ENCODE data around the gene WWTR1. TPM values are rescaled to one million over a fixed set of nuclear protein-coding genes. Genes with fewer than 3 reads are reported as not detected.

Gene WWTR1
- total and polyA plus RNA-seq, 2 of the 8 experiments (the other 6 are each of a cell fraction or from before 2014, with no cell fraction given), result 15.7 to 18.6 TPM

DNA sequence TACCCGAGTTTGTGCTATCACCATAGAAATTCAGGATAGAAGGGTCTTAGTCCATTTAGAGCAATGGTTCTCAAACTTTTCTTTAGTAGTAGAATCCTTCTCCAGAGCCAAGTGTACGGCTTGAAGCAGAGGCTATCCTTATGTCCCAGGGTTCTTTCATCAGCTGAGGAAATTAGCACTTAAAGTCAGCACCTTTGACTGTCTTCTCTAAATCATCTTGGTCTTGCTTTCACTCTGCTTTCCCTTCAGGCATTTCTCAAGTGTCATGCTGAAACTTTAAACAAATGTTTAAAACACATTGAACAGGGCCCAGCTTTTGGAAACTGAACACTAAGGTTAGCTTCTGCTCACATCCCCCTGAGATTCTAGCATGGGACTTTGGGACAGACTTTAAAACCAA lies 105.1 kb downstream of the WWTR1 start:
- no peaks in the 10 kb centered on the region for H3K79me2 ChIP-seq (ENCODE audit: control insufficient read depth in 1 of 2, insufficient read depth in 2 of 2, low read length in 2 of 2)
- CTCF ChIA-PET (ENCODE audit: partially characterized antibody), result interaction anchor here (2.0 to 3.2 kb wide), 3 partner anchors 17 to 214 kb away, joined by 4 to 11 read pairs (median 10); no protein-coding TSS in a partner anchor
- TF ChIP-seq MAFK (IDR thresholded peaks at IDR 0.05; ENCODE audit: low read depth, low read length) (no peak), GTF2F1 (IDR thresholded peaks at IDR 0.05; ENCODE audit: borderline replicate concordance, low read depth, low read length) (no peak), POLR2A (IDR thresholded peaks at IDR 0.05; ENCODE audit: control extremely low read depth in 1 of 2, low read depth in 2 of 2, low read length in 2 of 2) (no peak), SAP30 (IDR thresholded peaks at IDR 0.05; ENCODE audit: insufficient read depth, insufficient replicate concordance, low read length) (no peak), BCL11A (IDR thresholded peaks at IDR 0.05; ENCODE audit: low read depth in 2 of 2, low read length in 2 of 2) (no peak), NRF1 (IDR thresholded peaks at IDR 0.05; ENCODE audit: low read depth, low read length) (no peak), RBBP5 (IDR thresholded peaks at IDR 0.05; ENCODE audit: borderline replicate concordance, low read depth, low read length) (no peak), SRF (IDR thresholded peaks at IDR 0.05; ENCODE audit: low read depth, low read length) (no peak), BRCA1 (IDR thresholded peaks at IDR 0.05; ENCODE audit: low read depth, low read length) (no peak), EZH2 (IDR thresholded peaks at IDR 0.05; ENCODE audit: low read depth, low read length, severe bottlenecking) (no peak), NANOG (IDR thresholded peaks at IDR 0.05; ENCODE audit: insufficient read depth, low read depth, low read length, poor library complexity, severe bottlenecking) (no peak)
- TF ChIP-seq, protein P1, sequence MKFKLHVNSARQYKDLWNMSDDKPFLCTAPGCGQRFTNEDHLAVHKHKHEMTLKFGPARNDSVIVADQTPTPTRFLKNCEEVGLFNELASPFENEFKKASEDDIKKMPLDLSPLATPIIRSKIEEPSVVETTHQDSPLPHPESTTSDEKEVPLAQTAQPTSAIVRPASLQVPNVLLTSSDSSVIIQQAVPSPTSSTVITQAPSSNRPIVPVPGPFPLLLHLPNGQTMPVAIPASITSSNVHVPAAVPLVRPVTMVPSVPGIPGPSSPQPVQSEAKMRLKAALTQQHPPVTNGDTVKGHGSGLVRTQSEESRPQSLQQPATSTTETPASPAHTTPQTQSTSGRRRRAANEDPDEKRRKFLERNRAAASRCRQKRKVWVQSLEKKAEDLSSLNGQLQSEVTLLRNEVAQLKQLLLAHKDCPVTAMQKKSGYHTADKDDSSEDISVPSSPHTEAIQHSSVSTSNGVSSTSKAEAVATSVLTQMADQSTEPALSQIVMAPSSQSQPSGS (IDR thresholded peaks at IDR 0.05; ENCODE audit: low read length), result no peak

More for the DNA sequence above, 105.1 kb downstream of the WWTR1 start:
- Histone ChIP-seq H3K4me2 (ENCODE audit: insufficient read depth in 1 of 2, low read depth in 2 of 2, low read length in 2 of 2) (no peak overlapping the region), H4K20me1 (replicated peaks in 1 of 2; ENCODE audit: control insufficient read depth in 1 of 2, insufficient read depth in 2 of 2, low read length in 2 of 2) (no peaks in the 10 kb centered on the region), H3K27me3 (replicated peaks in 1 of 4; ENCODE audit: control insufficient read depth in 3 of 4, extremely low read depth in 1 of 4, insufficient read depth in 3 of 4, low read length in 3 of 4) (no peaks in the 10 kb centered on the region), H3K23me2 (ENCODE audit: low read depth, low read length) (no peaks in the 10 kb centered on the region), H2BK5ac (ENCODE audit: low read depth, low read length) (no peak overlapping the region), H3K27ac (ENCODE audit: low read depth, low read length) (no peak overlapping the region), H3K4me3 (ENCODE audit: extremely low read depth in 1 of 4, insufficient read depth in 2 of 4, low read depth in 3 of 4, low read length in 4 of 4) (no peak overlapping the region), H3K4me1 (replicated peaks in 1 of 4; ENCODE audit: control insufficient read depth in 3 of 4, insufficient read depth in 4 of 4, low read length in 3 of 4) (peaks cover 0 to 5% (median 2%) of the 10 kb centered on the region in 4 experiments; a peak in 5 of 7 replicates), H2BK120ac (replicated peaks; ENCODE audit: low read depth, low read length) (no peak overlapping the region), H3K9ac (replicated peaks in 1 of 4; ENCODE audit: extremely low read depth in 1 of 4, low read depth in 3 of 4, low read length in 3 of 4) (no peak overlapping the region), H3K56ac (replicated peaks; ENCODE audit: insufficient read length, low read depth, low read length) (no peak overlapping the region), H3K4ac (replicated peaks; ENCODE audit: insufficient read length, low read depth, low read length) (no peak overlapping the region), H3K36me3 (ENCODE audit: control insufficient read depth in 2 of 4, insufficient read depth in 4 of 4, low read length in 3 of 4) (no peaks in the 10 kb centered on the region), H3K79me1 (ENCODE audit: low read depth, low read length) (no peaks in the 10 kb centered on the region; the same call in 1 of the 2 replicates), H2BK15ac (ENCODE audit: low read length) (no peak overlapping the region), H2BK20ac (ENCODE audit: low read length) (no peak overlapping the region), H3K23ac (ENCODE audit: insufficient read length) (no peak overlapping the region), H4K91ac (replicated peaks; ENCODE audit: insufficient read length, low read length) (no peak overlapping the region), H2BK12ac (ENCODE audit: low read depth, low read length) (no peak overlapping the region), H2AK5ac (ENCODE audit: low read depth, low read length) (no peak overlapping the region), H3K18ac (ENCODE audit: extremely low read depth, low read length) (no peak overlapping the region), H2AFZ (ENCODE audit: low read length) (no peak overlapping the region), H4K5ac (ENCODE audit: insufficient read length, low read depth, low read length) (no peak overlapping the region), H3K9me3 (ENCODE audit: insufficient read depth in 2 of 2, low read depth in 1 of 2, low read length in 1 of 2) (no peaks in the 10 kb centered on the region), H3K14ac (ENCODE audit: insufficient read length) (no peak overlapping the region), H4K8ac (ENCODE audit: extremely low read depth, insufficient read depth, low read length) (no peak overlapping the region)
- no peak for DNase-seq (ENCODE audit: low read depth in 1 of 2, low spot score in 2 of 2)
- no peak for FAIRE-seq
- POLR2A ChIA-PET (ENCODE audit: partially characterized antibody), result interaction anchor here (1.7 kb wide), 1 partner anchor 106 kb away, joined by 5 read pairs; the partner anchor contains the start of gene WWTR1
- 93% methylated on average over 2 of the region's 2 CpGs; no CpG with 5 or more reads in 1 of the 2 experiments for WGBS, 2 experiments (ENCODE audit: extremely low coverage in 1 of 2, insufficient coverage in 1 of 2, insufficient read length in 1 of 2, insufficient replicate concordance in 2 of 2, low coverage in 1 of 2, low lambda C conversion rate in 2 of 2, missing lambda C conversion rate in 1 of 2)
